PFSK-1 (cell line): Measurements from ENCODE around the gene RAET1E.

Source experiments
- POLR2AphosphoS5 ChIP-seq: IDR thresholded peaks from 2 replicates; pipeline ENCODE4 v1.6.1; 2012; ENCODE audit warnings: low read depth, mild to moderate bottlenecking, control low read depth, low read length, moderate library complexity
- TAF1 ChIP-seq: IDR thresholded peaks from 2 replicates; pipeline ENCODE4 v1.6.1; 2012; ENCODE audit warnings: low read length, control low read depth, borderline replicate concordance; ENCODE audit not compliant: insufficient read depth

GRCh38 chr6:149939909-149940671 lies 42.2 kb upstream of the RAET1E start:
- TF ChIP-seq TAF1 (no peak), POLR2AphosphoS5 (no peak)
